Suprapubic skin (tissue), 4 donors: Measurements from ENCODE around the gene APOM. TPM values are rescaled to one million over a fixed set of nuclear protein-coding genes. Genes with fewer than 3 reads are reported as not detected.

Source experiments
- DNase-seq, 2 donors: peaks; one replicate each; pipeline ENCODE4 v3.0.0-alpha.2; 2019; ENCODE audit warnings: low spot score in 2 of 2
- H3K27ac ChIP-seq: fragments of 200-600 bp; sonication (generic); one replicate; pipeline ENCODE4 v1.5.1; 2019
- H3K27me3 ChIP-seq: fragments of 200-600 bp; sonication (generic); one replicate; pipeline ENCODE4 v1.5.1; 2019
- H3K36me3 ChIP-seq: fragments of 200-600 bp; sonication (generic); one replicate; pipeline ENCODE4 v1.5.1; 2019
- H3K4me1 ChIP-seq: fragments of 200-600 bp; sonication (generic); one replicate; pipeline ENCODE4 v1.5.1; 2019
- H3K4me3 ChIP-seq: fragments of 200-600 bp; sonication (generic); one replicate; pipeline ENCODE4 v1.5.1; 2019; ENCODE audit warnings: mild to moderate bottlenecking
- H3K9me3 ChIP-seq: fragments of 200-600 bp; sonication (generic); one replicate; pipeline ENCODE4 v1.5.1; 2019
- CTCF ChIP-seq, 2 donors: fragments of 200-600 bp in 1 of 2; fragments of 450-650 bp in 1 of 2; sonication (generic) in 1 of 2; IDR thresholded peaks; one replicate each; pipeline ENCODE4 v1.5.1; 2016 to 2019; ENCODE audit warnings: antibody characterized with exemption in 2 of 2, mild to moderate bottlenecking in 1 of 2, moderate library complexity in 1 of 2
- EP300 ChIP-seq: sonication (generic); formaldehyde crosslinking; IDR thresholded peaks from one replicate; pipeline ENCODE4 v1.6.1; 2017; ENCODE audit warnings: antibody characterized with exemption
- POLR2A ChIP-seq, 2 donors: fragments of 450-650 bp; IDR thresholded peaks; one replicate each; pipeline ENCODE4 v1.6.1; 2017; ENCODE audit warnings: antibody characterized with exemption in 2 of 2, mild to moderate bottlenecking in 2 of 2, moderate library complexity in 2 of 2
- POLR2AphosphoS5 ChIP-seq, 3 donors: sonication (generic); formaldehyde crosslinking; IDR thresholded peaks; one replicate each; pipeline ENCODE4 v1.6.1; 2017; ENCODE audit warnings: antibody characterized with exemption in 3 of 3
- WGBS: methylation state at CpG from one replicate; pipeline ENCODE4 v1.1.5; 2018; 5-methylcytosine and 5-hydroxymethylcytosine counted together
- total RNA-seq, 4 donors: library from RNA; depleted of rRNA; stranded (reverse); fragments of >200 nt; gene quantifications; one replicate each; pipeline ENCODE4 v1.1.0, GENCODE V29; 2016

APOM gene
- total RNA-seq, 4 donors from 2014 or later, result 2.8 to 8.3 (median 6.1) TPM

- H3K4me1 ChIP-seq, result no peaks in the 10 kb centered on the region
- peaks cover 100% of the 10 kb centered on the region for H3K36me3 ChIP-seq
- no peak for TF ChIP-seq CTCF (IDR thresholded peaks at IDR 0.05)
- TF ChIP-seq EP300, result no peak
- no peak for TF ChIP-seq POLR2AphosphoS5 (IDR thresholded peaks at IDR 0.05)
- no peak for TF ChIP-seq POLR2A (IDR thresholded peaks at IDR 0.05)
- no peaks in the 10 kb centered on the region for H3K27me3 ChIP-seq
- no peak overlapping the region for H3K4me3 ChIP-seq
- 73% methylated on average over 25 of the region's 25 CpGs for WGBS
- no peak overlapping the region for H3K27ac ChIP-seq
- DNase-seq, result no peak
- H3K9me3 ChIP-seq, result no peaks in the 10 kb centered on the region
Observed at GRCh38 chr6:31630177-31630934, 25.3 kb upstream of the APOM start.

GRCh38 chr6:31631209-31631608 lies 24.5 kb upstream of the APOM start:
- H3K9me3 ChIP-seq, result no peaks in the 10 kb centered on the region
- H3K36me3 ChIP-seq, result peaks cover 100% of the 10 kb centered on the region
- H3K4me3 ChIP-seq, result no peak overlapping the region
- DNase-seq, result no peak
- WGBS, result 80% methylated on average over 2 of the region's 16 CpGs
- TF ChIP-seq POLR2AphosphoS5 (IDR thresholded peaks at IDR 0.05), result no peak
- no peak for TF ChIP-seq POLR2A (IDR thresholded peaks at IDR 0.05)
- no peak for TF ChIP-seq CTCF (IDR thresholded peaks at IDR 0.05)
- no peak for TF ChIP-seq EP300
- no peaks in the 10 kb centered on the region for H3K4me1 ChIP-seq
- H3K27ac ChIP-seq, result no peak overlapping the region
- no peaks in the 10 kb centered on the region for H3K27me3 ChIP-seq

- WGBS, result 82% methylated on average over 27 of the region's 32 CpGs
- H3K27me3 ChIP-seq, result no peaks in the 10 kb centered on the region
Observed at GRCh38 chr6:31631681-31632278, 23.9 kb upstream of the APOM start.

GRCh38 chr6:31632279-31632946 lies 23.3 kb upstream of the APOM start:
- WGBS, result 92% methylated on average over 21 of the region's 26 CpGs
- Histone ChIP-seq H3K27ac (no peak overlapping the region), H3K4me1 (no peaks in the 10 kb centered on the region), H3K36me3 (peaks cover 100% of the 10 kb centered on the region), H3K4me3 (no peak overlapping the region), H3K9me3 (no peaks in the 10 kb centered on the region), H3K27me3 (no peaks in the 10 kb centered on the region)
- no peak for DNase-seq
- TF ChIP-seq POLR2AphosphoS5 (IDR thresholded peaks at IDR 0.05) (no peak), EP300 (no peak), CTCF (IDR thresholded peaks at IDR 0.05) (no peak), POLR2A (IDR thresholded peaks at IDR 0.05) (no peak)

More at GRCh38 chr6:31631681-31632278, 23.9 kb upstream of the APOM start:
- Histone ChIP-seq H3K36me3 (peaks cover 100% of the 10 kb centered on the region), H3K4me3 (no peak overlapping the region), H3K27ac (no peak overlapping the region), H3K4me1 (no peaks in the 10 kb centered on the region), H3K9me3 (no peaks in the 10 kb centered on the region)
- DNase-seq, result no peak
- TF ChIP-seq POLR2AphosphoS5 (IDR thresholded peaks at IDR 0.05) (no peak), POLR2A (IDR thresholded peaks at IDR 0.05) (no peak), EP300 (no peak), CTCF (IDR thresholded peaks at IDR 0.05) (no peak)

GRCh38 chr6:31633447-31633846 lies 22.2 kb upstream of the APOM start:
- TF ChIP-seq CTCF (IDR thresholded peaks at IDR 0.05), result no peak
- no peak for TF ChIP-seq POLR2A (IDR thresholded peaks at IDR 0.05)
- no peak for TF ChIP-seq POLR2AphosphoS5 (IDR thresholded peaks at IDR 0.05)
- no peak for TF ChIP-seq EP300
- Histone ChIP-seq H3K27ac (no peak overlapping the region), H3K9me3 (no peaks in the 10 kb centered on the region), H3K4me1 (no peaks in the 10 kb centered on the region), H3K27me3 (no peaks in the 10 kb centered on the region), H3K36me3 (peaks cover 100% of the 10 kb centered on the region), H3K4me3 (no peak overlapping the region)
- no peak for DNase-seq
- WGBS, result 90% methylated on average over 6 of the region's 7 CpGs
